SK-N-DZ (cell line): Measurements from ENCODE around the gene AGBL4.

Experiments
- DNase-seq: peaks from one replicate; pipeline ENCODE4 v3.0.0-alpha.2; 2015; ENCODE audit warnings: low spot score

AGBL4 gene

DNA sequence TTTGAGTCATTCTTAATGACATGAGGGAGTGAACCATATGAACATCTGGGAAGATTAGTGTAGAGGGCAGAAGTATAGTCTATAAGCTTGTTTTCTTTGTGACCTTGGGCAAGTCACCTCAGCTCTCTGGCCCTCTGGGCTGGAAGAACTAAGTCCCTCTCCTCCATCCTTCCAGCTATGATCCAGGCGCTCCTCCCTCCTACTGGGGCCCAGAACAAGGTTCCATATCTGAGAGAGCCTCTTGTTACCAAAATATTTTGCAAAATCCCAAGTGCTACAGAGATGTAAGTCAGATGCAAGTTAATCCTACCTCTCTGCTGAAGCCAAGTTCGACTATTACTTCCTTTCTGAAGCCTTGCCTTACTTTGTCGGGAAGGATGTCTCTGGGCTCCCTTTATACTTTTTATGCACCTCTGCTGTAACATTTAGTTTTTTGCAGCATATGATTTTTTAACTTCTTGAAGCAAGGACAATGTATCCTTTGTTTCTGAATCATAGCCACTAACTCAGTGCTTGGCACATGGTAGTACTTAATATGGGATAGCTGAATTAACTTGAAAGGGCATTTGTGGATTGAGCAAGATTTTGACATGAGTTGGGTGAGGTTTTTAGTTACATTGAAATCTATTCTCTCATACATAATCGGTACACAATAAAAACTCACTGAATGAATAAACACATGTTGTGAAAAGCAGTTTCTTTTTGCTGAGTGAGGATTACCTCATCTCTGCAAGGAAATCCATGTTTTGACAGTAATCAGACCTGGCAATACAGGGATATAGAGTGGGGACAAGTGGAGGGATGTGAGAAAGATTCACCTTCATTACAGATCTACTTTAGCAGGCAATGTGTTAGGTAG lies 1192.4 kb downstream of the AGBL4 start:
- DNase-seq: no peak

DNA sequence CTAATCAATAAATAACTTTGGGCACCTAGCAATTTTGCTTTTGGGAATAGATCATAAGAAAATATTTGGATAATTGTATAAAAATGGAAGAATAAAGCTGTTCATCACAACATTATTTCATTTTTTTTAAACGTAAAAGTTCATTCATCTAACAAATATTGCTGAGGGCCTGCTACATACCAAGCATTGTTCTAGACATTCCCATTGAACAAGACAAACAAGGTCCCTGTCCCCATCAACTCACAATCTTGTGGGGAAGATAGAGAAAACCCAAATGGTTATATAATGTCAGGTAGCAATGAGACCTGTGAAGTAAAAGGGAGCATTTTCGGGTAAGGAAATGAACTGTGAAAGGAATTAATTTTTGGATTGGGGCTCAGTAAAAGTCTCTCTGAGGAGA lies 1193.0 kb downstream of the AGBL4 start:
- no peak for DNase-seq

DNA sequence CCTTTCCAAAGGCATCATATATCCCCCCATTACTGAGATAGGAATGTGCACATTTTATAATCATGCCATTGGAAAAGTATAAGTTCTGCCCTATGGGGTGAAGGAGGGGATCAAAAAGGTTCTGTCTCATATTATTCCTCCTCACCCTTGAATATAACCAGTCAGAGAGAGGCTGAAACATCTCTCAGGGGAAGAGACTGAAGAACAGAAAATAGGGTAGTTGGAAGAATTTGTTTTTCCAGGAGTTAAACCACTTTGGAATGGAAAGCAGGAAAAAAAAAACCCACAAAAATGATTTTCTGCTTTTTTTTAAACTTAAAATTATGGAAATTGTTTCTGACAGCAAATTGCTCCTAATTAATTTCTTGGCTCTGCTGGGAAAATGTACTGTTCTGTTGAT lies 1194.3 kb downstream of the AGBL4 start:
- no peak for DNase-seq

DNA sequence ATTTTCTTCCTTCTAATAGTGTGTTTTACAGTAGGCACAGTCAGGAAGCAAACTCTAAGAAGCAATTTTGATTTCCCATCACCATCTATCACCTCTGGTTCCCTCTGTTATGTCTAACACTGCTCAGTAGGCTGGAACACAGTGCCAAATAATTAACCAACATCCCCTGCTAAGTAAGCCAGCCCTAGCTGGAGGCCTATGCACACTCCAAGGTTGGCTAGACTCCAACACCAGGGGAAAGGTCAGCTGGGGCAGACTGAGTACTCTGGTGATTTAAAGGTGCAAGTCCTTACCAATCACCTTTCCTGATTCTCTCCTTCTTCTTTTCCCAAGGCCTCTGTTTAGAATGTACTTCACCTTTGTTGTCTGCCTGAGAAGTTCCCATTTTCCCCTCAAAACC lies 1200.6 kb downstream of the AGBL4 start:
- DNase-seq: no peak

DNA sequence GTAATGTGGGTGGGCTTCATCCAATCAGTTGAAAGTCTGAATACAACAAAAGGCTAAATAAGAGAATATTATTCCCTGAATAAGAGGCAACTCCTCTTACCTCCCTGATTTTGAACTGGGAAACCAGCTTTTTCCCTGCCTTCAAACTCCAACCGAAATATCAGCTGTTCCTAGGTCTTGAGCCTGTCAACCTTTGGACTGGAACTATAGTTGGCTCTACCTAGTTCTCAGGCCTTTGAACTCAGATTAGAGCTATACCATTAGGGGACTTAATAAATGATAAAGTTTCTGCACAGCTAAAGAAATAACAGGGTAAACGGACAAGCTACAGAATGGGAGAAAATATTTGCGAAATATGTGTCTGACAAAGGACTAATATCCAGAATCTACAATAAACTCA lies 1203.3 kb downstream of the AGBL4 start:
- no peak for DNase-seq

DNA sequence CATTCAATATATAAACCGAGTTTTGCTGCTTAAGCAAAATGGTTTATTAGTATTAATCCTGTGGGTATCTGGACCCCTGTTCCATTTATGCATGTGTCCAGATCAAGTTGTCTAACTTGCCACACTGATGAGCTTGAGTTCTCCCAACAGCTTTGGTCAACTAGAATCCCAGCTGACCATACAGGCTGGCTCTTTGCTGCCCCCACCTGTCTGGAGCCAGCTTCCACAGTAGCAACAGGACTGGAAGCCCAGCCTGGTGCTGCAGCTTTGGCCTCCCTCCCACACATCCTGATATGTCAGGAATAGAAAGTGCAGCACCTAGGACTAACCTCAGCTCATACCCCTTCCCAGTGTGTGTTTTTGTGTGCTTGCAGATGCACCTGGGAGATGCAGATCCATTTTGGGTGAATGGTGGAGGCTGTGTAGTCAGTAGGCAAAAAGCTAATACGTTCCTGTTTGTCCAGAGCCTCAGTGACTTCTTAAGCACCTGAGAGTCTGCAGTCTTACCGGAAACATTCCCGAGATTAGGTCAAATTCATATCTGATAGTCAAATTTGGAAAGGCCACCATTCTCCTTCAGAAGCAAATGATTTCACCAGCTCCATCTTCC lies 1206.1 kb downstream of the AGBL4 start:
- DNase-seq: peak; percentile 76

DNA sequence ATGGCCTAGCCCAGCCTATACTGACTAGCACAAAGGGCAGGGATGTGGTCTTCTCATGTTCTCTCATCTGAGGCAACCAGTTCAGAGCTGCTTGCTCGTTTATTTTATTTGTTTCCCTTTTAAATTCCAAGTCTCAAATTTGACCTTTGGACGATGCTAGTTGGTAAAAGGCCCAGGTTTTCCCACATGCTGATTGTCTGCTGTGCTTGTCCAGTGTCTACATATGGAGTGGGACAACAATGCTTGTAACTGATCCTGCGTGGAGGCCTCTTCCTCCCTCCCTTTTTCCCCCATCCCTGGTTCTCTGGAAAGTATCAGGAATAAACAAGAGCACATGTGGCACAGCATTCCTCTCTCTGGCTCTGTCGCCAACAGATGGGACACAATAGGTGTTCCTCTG lies 1213.0 kb downstream of the AGBL4 start:
- DNase-seq: no peak

DNA sequence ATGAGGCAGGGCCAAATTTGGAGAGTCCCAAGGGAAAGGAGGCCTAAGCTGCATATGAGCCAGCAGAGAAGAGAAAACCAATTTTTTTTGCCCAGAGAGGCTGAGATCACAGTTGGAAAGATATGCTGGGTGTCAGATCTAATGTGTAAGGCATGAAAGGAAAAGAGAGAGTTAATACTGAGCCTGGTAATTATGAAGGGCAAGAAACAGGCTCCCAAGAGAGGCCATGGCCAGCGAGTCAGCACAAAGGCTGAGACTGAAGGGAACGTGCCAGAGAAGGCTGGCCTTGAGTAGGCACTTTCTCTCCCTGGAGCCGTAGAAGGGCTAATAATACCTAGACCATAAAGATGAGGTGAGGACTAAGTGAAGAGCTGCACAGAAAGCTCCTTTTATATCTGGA lies 1215.3 kb downstream of the AGBL4 start:
- DNase-seq: no peak

DNA sequence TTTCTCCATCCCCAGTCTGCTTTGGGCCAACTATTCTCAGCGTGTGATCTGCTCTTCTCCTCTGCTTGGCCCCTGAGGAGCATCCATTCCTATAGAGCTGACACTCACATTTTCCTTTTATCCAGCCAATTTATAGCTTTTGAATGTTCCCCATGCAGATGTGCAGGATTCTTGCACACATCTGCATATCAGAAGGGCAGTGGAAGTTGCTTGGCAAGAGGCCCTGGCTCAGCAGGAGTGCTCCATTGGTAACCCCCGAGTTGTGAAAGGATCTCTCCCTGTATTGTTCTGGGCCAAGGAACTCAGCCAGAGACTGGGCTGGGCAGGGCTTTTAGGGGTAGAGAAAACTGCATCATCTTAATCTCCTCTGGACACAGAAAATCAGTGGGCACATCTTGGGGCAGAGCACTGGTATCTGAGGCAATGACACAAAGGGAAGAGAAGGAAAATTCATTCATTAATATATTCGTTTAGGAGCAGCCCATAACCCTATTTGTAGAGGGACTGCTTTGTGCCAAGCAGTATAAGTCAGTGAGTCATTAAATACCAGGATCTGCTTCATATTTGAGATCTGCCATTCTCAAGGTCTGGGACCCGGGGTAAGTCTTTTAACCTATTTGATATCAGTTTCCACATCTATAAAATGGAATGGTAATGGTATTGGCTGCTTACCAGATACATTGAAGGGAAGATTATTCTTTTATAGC lies 1216.0 kb downstream of the AGBL4 start:
- DNase-seq: no peak

DNA sequence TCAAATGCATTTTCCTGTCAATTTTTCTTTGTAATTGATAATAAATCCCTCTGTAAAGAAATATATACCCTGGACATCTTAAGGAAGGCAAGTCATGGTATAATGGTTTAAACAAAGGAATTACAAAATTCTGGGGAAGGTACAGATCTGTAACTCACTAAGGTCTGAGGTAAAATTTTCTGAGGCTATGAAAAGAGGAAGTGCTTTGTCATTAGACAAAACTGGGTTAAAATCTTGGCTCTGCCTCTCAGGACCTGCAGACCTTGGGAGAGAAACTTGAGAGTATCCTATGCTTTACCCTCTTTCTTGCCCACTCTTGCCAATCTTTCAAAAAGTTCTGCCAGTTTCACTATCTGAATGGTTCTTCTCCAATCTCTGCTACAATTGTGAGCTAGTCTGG lies 1220.3 kb downstream of the AGBL4 start:
- DNase-seq: no peak

DNA sequence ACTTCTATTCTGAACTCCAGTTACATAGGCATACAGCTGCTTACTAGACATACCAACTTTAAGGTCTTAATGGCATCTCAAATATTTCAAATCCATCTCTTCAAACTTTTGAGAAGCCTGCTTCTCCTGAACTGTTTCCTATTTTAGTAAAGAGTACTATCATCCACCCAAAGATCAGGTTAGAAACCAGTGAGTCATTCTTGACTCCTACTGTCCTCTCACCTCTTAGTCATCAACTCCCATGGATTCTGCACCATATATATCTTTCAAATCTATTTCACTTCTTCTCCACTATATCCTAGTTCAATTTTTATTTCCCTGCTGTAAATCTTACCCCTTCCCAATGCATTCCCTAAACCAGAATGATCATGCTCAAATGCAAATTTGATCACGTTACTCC lies 1228.9 kb downstream of the AGBL4 start:
- no peak for DNase-seq

DNA sequence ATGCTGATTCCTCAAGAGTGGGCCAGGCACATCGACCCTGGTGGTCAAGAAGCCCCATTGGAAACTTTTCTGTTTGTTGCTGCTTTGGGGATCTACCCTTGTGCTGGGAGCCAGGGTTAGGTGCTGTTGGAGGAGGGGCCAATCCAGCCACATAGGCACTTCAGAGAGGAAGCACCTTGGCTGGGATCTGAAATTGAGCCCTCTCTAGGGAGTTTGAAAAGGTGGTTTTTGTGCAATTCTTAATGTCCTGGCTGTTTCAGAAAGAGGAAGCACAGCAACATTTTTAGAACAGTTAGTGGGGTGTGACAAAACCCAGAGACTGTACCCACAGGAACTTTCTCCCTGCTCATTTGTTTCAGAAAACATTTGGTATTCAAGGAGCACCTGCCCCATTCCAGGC lies 1229.9 kb downstream of the AGBL4 start:
- no peak for DNase-seq

DNA sequence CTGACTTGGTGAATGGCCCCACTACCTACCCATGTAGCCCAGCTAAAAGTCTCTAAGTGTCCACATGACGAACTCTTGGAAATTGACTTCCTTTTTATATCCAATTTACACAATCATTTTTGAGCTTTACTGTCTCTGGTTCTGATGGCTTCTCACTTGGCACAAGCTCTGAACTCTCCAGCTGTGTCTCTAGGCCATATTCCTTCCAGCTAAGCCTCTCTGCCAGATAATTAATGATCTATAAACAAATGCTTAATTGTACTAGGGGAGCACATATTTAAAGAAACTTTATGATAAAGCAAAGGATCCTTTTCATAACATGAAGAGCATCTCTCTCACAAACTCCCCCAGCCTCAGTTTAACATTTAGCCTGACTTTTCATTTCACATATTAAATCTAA lies 1230.8 kb downstream of the AGBL4 start:
- DNase-seq: no peak

DNA sequence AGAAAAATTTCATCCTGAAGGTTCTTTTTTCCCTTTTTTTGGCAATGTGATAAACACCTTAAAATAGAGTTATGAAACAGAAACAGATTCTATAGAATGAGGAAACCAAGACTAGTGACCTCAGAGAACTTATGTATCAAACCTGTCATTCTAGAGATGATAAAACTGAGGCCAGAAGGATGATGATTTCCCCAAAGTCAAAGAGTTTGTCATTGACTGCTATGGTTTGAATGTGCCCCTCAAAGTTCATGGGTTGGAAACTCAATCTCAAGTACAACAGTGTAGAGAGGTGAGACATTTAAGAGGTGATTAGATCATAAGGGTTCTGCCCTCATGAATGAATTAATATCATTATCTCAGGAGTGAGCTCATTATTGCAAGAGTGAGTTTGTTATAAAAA lies 1233.4 kb downstream of the AGBL4 start:
- no peak for DNase-seq

DNA sequence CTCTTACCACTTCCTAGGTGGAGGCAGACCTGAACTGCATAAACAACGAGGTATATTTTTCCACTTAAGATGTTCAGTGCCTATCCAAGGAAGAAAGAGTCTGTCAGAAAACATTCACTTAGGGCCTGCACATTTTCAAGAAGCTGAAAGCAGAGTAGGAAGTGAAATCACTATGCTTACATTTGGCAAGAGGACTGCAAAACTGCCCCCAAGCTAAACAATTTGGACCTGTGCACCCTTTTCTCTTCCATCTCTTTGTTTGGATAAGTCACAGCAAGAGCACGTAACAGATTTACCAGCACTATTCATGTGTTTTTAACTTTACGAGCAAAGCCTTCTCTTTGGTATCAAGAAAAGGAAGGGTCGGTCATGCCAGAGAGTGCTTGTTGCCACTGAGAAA lies 1233.9 kb downstream of the AGBL4 start:
- DNase-seq: no peak

DNA sequence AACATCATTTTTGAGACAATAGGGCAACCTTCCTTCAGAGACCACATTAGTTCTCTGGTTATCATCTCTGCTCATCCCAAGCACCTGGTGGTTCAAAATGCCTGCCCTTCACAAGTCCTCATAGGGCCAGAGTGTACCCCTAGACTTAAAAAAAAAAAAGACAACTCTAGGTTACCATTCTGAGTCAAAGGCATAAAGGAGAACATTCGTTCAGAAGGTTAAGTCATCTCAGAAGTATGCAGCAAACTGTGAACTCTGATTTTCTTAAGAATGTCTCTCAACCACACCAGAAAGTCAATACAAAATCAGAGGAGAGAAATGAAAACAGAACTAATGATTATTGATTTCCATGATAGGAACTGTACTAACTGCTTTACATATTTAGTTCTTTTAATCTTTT lies 1237.9 kb downstream of the AGBL4 start:
- no peak for DNase-seq

DNA sequence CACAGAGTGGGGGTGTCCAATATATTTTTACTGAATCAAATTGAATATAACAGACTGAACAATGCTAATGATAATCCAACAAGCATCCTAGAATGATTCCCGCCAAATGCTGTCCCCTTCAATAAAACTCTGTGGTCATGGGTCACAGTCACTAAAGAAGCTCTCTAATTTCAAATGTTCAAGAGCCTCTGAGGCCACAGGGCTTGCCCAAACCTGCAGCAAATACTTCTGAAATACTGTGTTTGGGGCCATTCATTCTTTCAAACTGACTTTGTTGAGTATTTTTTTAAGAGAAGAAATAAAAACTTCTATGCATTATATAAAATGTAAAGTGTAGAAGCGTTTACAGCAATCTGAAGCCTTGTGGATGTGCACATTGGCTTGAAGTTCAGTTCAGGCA lies 1239.5 kb downstream of the AGBL4 start:
- DNase-seq: no peak

DNA sequence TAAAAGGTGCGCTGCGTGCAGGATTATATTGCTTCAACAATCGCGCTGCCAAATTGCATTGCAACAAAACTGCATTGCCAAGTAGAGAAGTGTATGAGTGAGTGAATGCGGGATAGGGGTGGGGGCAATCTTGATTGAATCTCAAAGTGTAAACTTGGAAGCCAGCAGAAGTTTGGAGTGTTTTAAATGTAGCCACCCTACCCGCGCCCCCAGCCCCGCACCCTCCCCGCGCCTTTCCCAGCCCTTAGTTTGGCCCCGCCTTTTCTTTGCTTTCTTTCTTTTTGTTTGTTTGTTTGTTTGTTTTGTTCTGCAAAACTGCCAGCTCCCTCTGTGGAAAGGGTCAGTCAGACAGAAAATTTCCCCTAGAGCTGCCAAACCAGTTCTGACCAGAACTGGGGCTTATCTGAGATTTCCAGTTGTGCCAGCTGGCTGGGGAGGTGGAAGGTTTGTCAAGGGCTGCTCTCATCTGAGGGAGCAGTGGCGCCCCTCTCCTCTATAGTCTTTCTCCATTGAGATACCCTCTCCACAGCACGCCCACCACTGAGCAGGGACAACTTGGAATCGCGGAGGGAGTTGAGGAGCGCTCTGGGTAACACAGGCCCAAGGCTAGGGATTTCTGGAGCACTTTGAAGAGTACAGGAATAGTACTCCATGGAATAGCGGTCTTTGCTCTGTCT lies 1246.4 kb downstream of the AGBL4 start:
- DNase-seq: peak; percentile 26

DNA sequence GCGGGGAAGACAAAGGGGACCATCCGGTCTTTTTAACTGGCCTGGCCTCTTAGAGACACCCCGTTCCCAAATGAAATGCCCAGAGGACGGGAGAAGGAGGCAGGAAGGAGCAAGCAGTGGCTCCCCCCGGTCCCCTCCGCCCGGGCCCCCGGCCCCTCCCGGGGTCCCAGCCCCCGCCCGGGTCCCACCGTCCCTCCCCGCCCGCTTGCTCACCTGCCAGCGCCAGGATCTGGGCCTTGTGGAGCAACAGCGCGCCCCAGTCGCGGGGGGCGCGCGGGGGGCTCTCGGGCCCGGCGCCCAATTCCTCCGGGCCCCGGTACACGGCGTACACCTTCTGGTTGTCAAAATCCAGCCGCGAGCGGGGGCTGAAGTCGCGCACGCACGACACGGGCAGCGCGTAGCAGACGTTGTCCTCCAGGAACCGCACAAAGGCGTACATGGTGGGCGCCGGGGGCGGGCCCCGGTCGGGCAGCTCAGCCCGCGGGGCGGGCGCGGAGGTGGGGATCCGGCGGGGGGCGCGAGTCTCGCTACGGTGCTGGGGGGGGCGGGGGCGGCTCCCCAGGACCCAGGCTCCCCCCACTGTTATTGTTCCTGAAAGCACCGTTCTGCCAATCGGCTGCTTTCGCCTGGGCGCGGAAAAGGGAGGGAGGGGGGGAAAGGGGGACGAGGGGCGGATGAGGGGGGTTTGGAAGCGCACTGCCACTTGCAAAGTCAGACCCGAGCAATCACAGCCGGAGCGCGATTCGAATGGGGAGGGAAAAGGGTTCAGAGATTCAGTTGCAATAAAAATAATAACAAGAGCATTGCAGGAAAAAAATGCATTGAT lies 1247.1 kb downstream of the AGBL4 start, which contains the start of gene BEND5:
Gene BEND5 (minus strand): TSS at position 499 of the 826 bp plus-strand sequence. CDS start 60 bp downstream, at position 439.
- peak; percentile 70 for DNase-seq

DNA sequence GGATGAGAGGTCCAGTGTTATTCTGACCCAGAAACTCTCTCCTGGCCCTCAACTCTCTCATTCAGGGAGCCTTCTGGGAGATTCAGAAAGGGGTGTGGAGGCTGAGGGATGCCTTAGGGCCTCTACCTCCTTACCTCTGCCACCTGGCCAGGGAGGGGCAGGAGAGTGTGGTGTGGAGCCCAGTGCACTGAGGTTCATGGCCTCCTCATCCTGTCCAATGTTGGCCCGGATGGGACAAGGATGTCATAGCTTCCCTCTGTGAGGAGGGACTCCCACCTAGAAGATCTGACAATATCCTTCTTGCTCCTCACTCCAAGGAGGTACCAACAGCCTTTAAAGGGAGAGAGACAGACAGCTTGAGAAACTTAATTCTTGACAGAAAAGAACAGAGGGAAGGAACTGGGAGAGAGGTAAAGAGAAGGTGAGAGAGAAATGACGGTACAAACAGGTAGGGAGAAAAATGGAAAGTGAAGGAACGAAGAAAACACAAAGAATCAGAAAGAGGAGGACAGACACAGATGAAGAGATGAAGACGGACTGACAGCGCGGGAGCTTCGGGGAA lies 1247.8 kb downstream of the AGBL4 start:
- DNase-seq: peak; percentile 13

DNA sequence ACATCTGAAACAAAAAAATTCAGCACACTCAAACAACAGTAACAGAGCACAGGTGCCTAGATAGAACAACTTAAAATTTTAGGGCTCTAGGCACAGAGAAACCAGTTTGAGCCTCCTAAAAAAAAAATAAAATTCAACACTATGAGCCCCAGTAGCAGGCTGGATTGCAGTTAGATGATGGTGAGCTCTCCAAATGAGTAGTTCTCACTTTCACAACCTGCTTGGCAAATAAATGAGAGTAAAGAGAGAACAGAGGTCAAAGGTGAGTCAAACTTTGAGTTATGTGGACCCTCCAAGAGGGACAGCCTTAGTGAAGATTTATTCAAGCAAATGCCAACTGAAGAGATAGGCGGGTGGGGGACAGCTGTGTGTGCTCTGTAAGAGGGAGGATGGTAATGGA lies 1250.6 kb downstream of the AGBL4 start:
- no peak for DNase-seq
